ENCODE results near the gene NDST1.

NDST1 gene

DNA sequence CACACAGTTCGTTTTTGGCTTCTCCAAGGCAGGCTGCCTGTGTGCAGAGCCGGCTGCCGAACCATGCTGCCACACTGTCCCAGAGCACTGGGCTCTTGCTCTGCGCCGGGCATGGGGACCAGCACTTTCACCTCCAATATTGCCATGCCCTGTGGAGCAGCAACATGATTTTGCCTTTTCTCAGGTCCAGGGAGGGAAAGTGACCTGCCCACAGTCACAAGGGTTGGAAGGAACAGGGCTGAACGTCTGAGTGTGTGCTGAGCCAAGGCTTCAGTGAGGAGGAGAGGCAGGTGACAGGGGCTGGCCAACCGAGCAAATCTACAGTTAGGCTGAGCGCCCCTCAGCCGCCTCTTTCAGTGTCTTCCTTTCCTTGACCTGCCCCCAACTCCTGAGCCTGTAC lies 98.5 kb downstream of the NDST1 start:
- DNase-seq (ENCODE audit: low read depth) = no peak

DNA sequence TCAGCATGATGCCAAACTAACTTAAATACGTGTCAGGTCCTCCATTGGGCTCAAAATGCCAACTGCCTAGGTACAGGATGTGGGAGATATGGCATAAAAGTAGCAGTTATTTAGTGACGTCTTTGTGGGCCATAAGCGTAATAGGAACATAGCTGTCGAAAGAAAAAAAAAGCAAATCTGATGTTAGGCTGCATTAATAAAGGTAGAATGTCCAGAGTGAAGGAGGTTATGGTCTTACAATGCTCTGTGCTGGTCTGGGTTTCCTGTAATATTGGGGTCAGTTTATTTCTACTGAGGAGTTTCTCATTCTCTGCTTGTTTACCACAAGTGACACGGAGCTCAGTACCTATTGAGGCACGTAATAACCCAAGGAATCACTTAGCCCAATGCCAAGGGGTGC lies 99.2 kb downstream of the NDST1 start:
- no peak for DNase-seq (ENCODE audit: low read depth)

All from activated T-helper 1 cell treated with Interleukin-2 at 50 U/mL for 16 hours (primary cell).